Measurements from ENCODE around the gene EPHB1.

DNA sequence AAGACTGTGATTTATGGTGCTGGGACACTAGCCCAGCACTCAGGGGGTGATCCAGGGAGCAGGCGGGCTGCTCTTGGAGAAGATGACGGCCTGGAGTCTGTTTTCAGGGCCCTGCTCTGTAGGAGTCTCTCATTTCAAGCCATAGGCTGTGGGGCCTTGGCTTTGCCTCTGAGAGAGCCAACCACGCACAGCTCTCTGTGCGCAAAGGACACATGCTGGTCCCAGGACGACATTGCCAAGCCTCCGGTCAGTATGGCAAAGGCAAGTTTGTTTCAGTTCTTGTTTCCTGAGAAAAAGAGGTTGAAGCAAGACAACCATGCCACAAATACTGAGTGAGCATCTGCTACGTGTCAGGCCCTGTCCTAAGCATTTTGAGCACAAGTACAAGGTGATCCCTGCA lies 197.1 kb downstream of the EPHB1 start:
- TF ChIP-seq ARNTL (CRISPR knock-in tag; IDR thresholded peaks at IDR 0.05; ENCODE audit: borderline replicate concordance, low read depth) (no peak), ZFP30 (CRISPR knock-in tag; IDR thresholded peaks at IDR 0.05) (no peak), SNAI2 (CRISPR knock-in tag; IDR thresholded peaks at IDR 0.05) (no peak), BACH2 (CRISPR knock-in tag; IDR thresholded peaks at IDR 0.05; ENCODE audit: borderline replicate concordance) (no peak), ZC3H10 (CRISPR knock-in tag; IDR thresholded peaks at IDR 0.05) (no peak), RARB (CRISPR knock-in tag; IDR thresholded peaks at IDR 0.05) (no peak), CSDC2 (CRISPR knock-in tag; IDR thresholded peaks at IDR 0.05) (no peak), ZFP3 (CRISPR knock-in tag; IDR thresholded peaks at IDR 0.05) (no peak), ISL1 (CRISPR knock-in tag; IDR thresholded peaks at IDR 0.05) (no peak), TCF4 (CRISPR knock-in tag; IDR thresholded peaks at IDR 0.05; ENCODE audit: borderline replicate concordance) (no peak)
- TF ChIP-seq, protein P1, sequence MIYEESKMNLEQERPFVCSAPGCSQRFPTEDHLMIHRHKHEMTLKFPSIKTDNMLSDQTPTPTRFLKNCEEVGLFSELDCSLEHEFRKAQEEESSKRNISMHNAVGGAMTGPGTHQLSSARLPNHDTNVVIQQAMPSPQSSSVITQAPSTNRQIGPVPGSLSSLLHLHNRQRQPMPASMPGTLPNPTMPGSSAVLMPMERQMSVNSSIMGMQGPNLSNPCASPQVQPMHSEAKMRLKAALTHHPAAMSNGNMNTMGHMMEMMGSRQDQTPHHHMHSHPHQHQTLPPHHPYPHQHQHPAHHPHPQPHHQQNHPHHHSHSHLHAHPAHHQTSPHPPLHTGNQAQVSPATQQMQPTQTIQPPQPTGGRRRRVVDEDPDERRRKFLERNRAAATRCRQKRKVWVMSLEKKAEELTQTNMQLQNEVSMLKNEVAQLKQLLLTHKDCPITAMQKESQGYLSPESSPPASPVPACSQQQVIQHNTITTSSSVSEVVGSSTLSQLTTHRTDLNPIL (CRISPR knock-in tag; IDR thresholded peaks at IDR 0.05; ENCODE audit: low read depth) = no peak
- TF ChIP-seq, protein P2, sequence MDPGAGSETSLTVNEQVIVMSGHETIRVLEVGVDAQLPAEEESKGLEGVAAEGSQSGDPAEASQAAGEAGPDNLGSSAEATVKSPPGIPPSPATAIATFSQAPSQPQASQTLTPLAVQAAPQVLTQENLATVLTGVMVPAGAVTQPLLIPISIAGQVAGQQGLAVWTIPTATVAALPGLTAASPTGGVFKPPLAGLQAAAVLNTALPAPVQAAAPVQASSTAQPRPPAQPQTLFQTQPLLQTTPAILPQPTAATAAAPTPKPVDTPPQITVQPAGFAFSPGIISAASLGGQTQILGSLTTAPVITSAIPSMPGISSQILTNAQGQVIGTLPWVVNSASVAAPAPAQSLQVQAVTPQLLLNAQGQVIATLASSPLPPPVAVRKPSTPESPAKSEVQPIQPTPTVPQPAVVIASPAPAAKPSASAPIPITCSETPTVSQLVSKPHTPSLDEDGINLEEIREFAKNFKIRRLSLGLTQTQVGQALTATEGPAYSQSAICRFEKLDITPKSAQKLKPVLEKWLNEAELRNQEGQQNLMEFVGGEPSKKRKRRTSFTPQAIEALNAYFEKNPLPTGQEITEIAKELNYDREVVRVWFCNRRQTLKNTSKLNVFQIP (CRISPR knock-in tag; IDR thresholded peaks at IDR 0.05; ENCODE audit: borderline replicate concordance, low read depth) = no peak
- TF ChIP-seq, protein P3, sequence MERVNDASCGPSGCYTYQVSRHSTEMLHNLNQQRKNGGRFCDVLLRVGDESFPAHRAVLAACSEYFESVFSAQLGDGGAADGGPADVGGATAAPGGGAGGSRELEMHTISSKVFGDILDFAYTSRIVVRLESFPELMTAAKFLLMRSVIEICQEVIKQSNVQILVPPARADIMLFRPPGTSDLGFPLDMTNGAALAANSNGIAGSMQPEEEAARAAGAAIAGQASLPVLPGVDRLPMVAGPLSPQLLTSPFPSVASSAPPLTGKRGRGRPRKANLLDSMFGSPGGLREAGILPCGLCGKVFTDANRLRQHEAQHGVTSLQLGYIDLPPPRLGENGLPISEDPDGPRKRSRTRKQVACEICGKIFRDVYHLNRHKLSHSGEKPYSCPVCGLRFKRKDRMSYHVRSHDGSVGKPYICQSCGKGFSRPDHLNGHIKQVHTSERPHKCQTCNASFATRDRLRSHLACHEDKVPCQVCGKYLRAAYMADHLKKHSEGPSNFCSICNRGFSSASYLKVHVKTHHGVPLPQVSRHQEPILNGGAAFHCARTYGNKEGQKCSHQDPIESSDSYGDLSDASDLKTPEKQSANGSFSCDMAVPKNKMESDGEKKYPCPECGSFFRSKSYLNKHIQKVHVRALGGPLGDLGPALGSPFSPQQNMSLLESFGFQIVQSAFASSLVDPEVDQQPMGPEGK (CRISPR knock-in tag; IDR thresholded peaks at IDR 0.05; ENCODE audit: borderline replicate concordance) = no peak
- TF ChIP-seq, protein P4, sequence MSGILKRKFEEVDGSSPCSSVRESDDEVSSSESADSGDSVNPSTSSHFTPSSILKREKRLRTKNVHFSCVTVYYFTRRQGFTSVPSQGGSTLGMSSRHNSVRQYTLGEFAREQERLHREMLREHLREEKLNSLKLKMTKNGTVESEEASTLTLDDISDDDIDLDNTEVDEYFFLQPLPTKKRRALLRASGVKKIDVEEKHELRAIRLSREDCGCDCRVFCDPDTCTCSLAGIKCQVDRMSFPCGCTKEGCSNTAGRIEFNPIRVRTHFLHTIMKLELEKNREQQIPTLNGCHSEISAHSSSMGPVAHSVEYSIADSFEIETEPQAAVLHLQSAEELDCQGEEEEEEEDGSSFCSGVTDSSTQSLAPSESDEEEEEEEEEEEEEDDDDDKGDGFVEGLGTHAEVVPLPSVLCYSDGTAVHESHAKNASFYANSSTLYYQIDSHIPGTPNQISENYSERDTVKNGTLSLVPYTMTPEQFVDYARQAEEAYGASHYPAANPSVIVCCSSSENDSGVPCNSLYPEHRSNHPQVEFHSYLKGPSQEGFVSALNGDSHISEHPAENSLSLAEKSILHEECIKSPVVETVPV (CRISPR knock-in tag; IDR thresholded peaks at IDR 0.05) = no peak

All from SK-N-SH treated with all-trans-retinoic acid at 6 μM for 48 hours (cell line).